ENCODE measurements around the gene GRPEL2. TPM values are rescaled to one million over a fixed set of nuclear protein-coding genes. Genes with fewer than 3 reads are reported as not detected.
A peak's percentile ranks its signal among the peaks of the same experiment; 100 is the strongest.

The GRPEL2 gene
- total RNA-seq, 1 experiment from 2014 or later = 86.6 TPM

- H3K36me3 Mint-ChIP-seq (ENCODE audit: insufficient read depth, unreplicated experiment) = peaks cover 48% of the 10 kb centered on the region
- intact Hi-C loops (cut with micrococcal nuclease) = loop anchor here (5.0 kb wide), 2 partner anchors 33 to 83 kb away; partner anchors contain the start of gene AFAP1L1
- CTCF ChIA-PET = interaction anchor here (0.6 to 46.8 kb wide), 7 partner anchors 11 to 861 kb away, joined by 3 to 1231 read pairs (median 3); partner anchors contain the start of gene GRPEL2
Observed at GRCh38 chr5:149355688-149356087, 10.4 kb downstream of the GRPEL2 start.

DNA sequence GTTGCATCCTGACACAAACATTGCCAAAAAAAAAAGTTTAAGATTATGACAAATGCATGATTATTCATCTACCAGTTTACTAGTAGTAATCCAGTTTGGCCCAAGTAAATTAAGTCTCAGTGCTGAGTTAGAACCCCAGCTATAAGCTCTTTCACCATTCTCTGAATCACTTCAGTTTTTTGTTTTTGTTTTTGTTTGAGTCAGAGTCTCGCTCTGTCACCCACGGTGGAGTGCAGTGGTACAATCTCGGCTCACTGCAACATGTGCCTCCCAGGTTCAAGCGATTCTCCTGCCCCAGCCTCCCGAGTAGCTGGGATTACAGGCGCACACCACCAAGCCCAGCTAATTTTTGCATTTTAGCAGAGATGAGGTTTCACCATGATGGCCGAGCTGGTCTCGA lies 11.1 kb downstream of the GRPEL2 start:
- H3K36me3 Mint-ChIP-seq (ENCODE audit: insufficient read depth, unreplicated experiment) = peaks cover 41% of the 10 kb centered on the region
- intact Hi-C loops (cut with micrococcal nuclease) = loop anchor here (5.0 kb wide), 2 partner anchors 34 to 84 kb away; partner anchors contain the start of gene AFAP1L1
- peak; percentile 16 for DNase-seq (ENCODE audit: unreplicated experiment)
- H3K9me3 Mint-ChIP-seq (ENCODE audit: unreplicated experiment) = no peaks in the 10 kb centered on the region
- BruUV-seq (replicated peaks) = no TSS peak
- H3K27me3 Mint-ChIP-seq (ENCODE audit: insufficient read depth, unreplicated experiment) = no peaks in the 10 kb centered on the region
- H3K4me3 Mint-ChIP-seq (ENCODE audit: unreplicated experiment) = no peak overlapping the region
- POLR2A ChIA-PET = interaction anchor here (0.6 to 8.5 kb wide), 4 partner anchors 12 to 77 kb away, joined by 3 to 134 read pairs (median 44); partner anchors contain the start of gene GRPEL2
- no peak overlapping the region for H3K27ac Mint-ChIP-seq (ENCODE audit: low read depth, unreplicated experiment)
- TF ChIP-seq CTCF (IDR thresholded peaks at IDR 0.05; ENCODE audit: unreplicated experiment) = no peak
- peaks cover 12% of the 10 kb centered on the region for H3K4me1 Mint-ChIP-seq (ENCODE audit: insufficient read depth, unreplicated experiment)
- CTCF ChIA-PET = interaction anchor here (0.6 to 46.8 kb wide), 5 partner anchors 14 to 226 kb away, joined by 3 to 1231 read pairs (median 4); no protein-coding TSS in a partner anchor

More at GRCh38 chr5:149355688-149356087, 10.4 kb downstream of the GRPEL2 start:
- H3K4me3 Mint-ChIP-seq (ENCODE audit: unreplicated experiment) = no peak overlapping the region
- peaks cover 12% of the 10 kb centered on the region for H3K4me1 Mint-ChIP-seq (ENCODE audit: insufficient read depth, unreplicated experiment)
- no peak overlapping the region for H3K27ac Mint-ChIP-seq (ENCODE audit: low read depth, unreplicated experiment)
- POLR2A ChIA-PET = interaction anchor here (0.6 to 8.5 kb wide), 5 partner anchors 12 to 78 kb away, joined by 3 to 134 read pairs (median 38); partner anchors contain the start of gene GRPEL2
- no TSS peak for BruUV-seq (replicated peaks)
- H3K9me3 Mint-ChIP-seq (ENCODE audit: unreplicated experiment) = no peaks in the 10 kb centered on the region
- DNase-seq (ENCODE audit: unreplicated experiment) = no peak
- TF ChIP-seq CTCF (IDR thresholded peaks at IDR 0.05; ENCODE audit: unreplicated experiment) = no peak
- no peaks in the 10 kb centered on the region for H3K27me3 Mint-ChIP-seq (ENCODE audit: insufficient read depth, unreplicated experiment)

DNA sequence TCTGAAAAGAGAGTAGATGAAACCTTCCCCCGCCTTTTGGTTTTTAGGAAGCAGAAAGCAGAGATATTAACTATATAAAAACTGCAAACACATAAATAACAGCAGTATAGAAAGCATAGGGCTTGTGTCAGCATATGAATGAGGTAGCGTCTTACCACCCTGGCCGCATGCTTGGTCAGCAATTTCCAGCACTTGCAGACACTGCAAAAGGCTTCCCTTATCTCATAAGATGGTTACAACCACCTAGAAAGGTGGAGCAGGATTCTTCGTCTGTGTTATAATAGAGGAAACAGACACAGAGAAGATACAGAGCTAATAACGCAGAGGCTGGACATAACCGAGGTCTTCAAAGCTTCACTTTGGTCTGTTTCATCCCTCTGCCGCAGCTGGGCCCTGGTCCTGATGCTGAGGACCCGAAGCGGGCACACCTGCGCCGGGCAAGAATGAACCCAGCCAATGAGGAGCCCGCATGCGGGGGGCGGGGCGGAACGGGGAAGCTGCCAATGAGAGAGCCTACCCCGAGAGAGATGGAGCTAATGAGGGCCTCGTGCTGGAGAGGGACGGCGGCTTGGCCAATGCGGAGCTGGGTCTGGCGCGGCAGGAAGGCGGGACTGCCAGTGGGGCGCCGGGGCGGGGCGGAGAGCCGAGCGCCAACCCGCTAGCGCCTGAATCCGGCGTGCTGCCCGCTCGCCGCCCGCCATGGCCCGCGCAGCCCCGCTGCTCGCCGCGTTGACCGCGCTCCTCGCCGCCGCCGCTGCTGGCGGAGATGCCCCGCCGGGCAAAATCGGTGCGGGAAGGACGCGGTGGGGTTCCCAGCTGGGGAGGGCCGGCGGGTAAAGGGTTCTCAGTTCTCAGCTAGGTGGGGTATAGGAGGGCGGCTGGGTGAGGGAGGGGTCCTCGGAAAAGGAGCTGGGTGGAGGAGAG lies 12.3 kb downstream of the GRPEL2 start, which contains the start of gene PCYOX1L:
TSS of gene PCYOX1L (plus strand) at position 677 of the 924 bp plus-strand sequence. CDS start at position 700, 23 bp downstream.
- peaks cover 12% of the 10 kb centered on the region for H3K4me1 Mint-ChIP-seq (ENCODE audit: insufficient read depth, unreplicated experiment)
- peak within 1 kb of the TSS; percentile 82 for H3K4me3 Mint-ChIP-seq (ENCODE audit: unreplicated experiment)
- no TSS peak for BruUV-seq (replicated peaks)
- no peaks in the 10 kb centered on the region for H3K9me3 Mint-ChIP-seq (ENCODE audit: unreplicated experiment)
- DNase-seq (ENCODE audit: unreplicated experiment) = peak; percentile 99
- H3K27me3 Mint-ChIP-seq (ENCODE audit: insufficient read depth, unreplicated experiment) = no peaks in the 10 kb centered on the region
- ChIA-PET POLR2A (interaction anchor here (0.6 to 8.5 kb wide), 27 partner anchors 8 to 374 kb away, joined by 3 to 134 read pairs (median 3); partner anchors contain the start of genes ARHGEF37, CSNK1A1 and GRPEL2), CTCF (interaction anchor here (0.5 to 46.8 kb wide), 13 partner anchors 9 to 261 kb away, joined by 3 to 1231 read pairs (median 4); partner anchors contain the start of gene GRPEL2)
- no peak within 1 kb of the TSS for H3K27ac Mint-ChIP-seq (ENCODE audit: low read depth, unreplicated experiment)
- no peak for TF ChIP-seq CTCF (IDR thresholded peaks at IDR 0.05; ENCODE audit: unreplicated experiment)
- intact Hi-C loops (cut with micrococcal nuclease) = loop anchor here (5.0 kb wide), 2 partner anchors 35 to 85 kb away; partner anchors contain the start of gene AFAP1L1
- H3K36me3 Mint-ChIP-seq (ENCODE audit: insufficient read depth, unreplicated experiment) = peaks cover 28% of the 10 kb centered on the region

Data from MCF 10A (cell line).